Hematopoietic multipotent progenitor cell treated with erythropoietin and hydrocortisone succinate and interleukin-3 and kit ligand, for 15 days (in vitro differentiated cells): ENCODE results near the gene TMEM170B.

Experiments used
- DNase-seq: peaks from one replicate; pipeline ENCODE4 v3.0.0-alpha.2; 2015; ENCODE audit warnings: low spot score

The TMEM170B gene

GRCh38 chr6:11537229-11538051 lies at the start of gene TMEM170B:
Gene TMEM170B, plus strand, starts transcription at chr6:11537749. Its CDS starts 529 bp downstream, at chr6:11538278.
- DNase-seq: peak; percentile 56

- DNase-seq: no peak
These were observed 46.6 kb upstream of the TMEM170B start for GRCh38 chr6:11490996-11491395.

- DNase-seq: no peak
These were observed 45.7 kb upstream of the TMEM170B start for GRCh38 chr6:11491596-11492463.

- DNase-seq: no peak
These were observed 44.9 kb upstream of the TMEM170B start for GRCh38 chr6:11492464-11493290.

GRCh38 chr6:11493974-11494373 lies 43.6 kb upstream of the TMEM170B start:
- DNase-seq: no peak

- no peak for DNase-seq
These were observed 42.6 kb upstream of the TMEM170B start for GRCh38 chr6:11494786-11495564.

GRCh38 chr6:11495565-11496145 lies 41.9 kb upstream of the TMEM170B start:
- DNase-seq: no peak

GRCh38 chr6:11496152-11497060 lies 41.1 kb upstream of the TMEM170B start:
- DNase-seq: peak; percentile 49

GRCh38 chr6:11497107-11497506 lies 40.4 kb upstream of the TMEM170B start:
- no peak for DNase-seq

- DNase-seq: no peak
These were observed 39.7 kb upstream of the TMEM170B start for GRCh38 chr6:11497881-11498280.

GRCh38 chr6:11500008-11500407 lies 37.5 kb upstream of the TMEM170B start:
- DNase-seq: no peak

- no peak for DNase-seq
These were observed 28.1 kb upstream of the TMEM170B start for GRCh38 chr6:11509471-11509870.

GRCh38 chr6:11514672-11515071 lies 22.9 kb upstream of the TMEM170B start:
- no peak for DNase-seq

GRCh38 chr6:11515763-11516162 lies 21.8 kb upstream of the TMEM170B start:
- no peak for DNase-seq

GRCh38 chr6:11522812-11523605 lies 14.5 kb upstream of the TMEM170B start:
- no peak for DNase-seq

- no peak for DNase-seq
These were observed 11.9 kb upstream of the TMEM170B start for GRCh38 chr6:11525468-11526155.

- DNase-seq: no peak
These were observed 11.4 kb upstream of the TMEM170B start for GRCh38 chr6:11526156-11526505.

- DNase-seq: no peak
These were observed 10.2 kb upstream of the TMEM170B start for GRCh38 chr6:11527274-11527870.
